ENCODE results near the gene FBXL17.

Gene FBXL17

DNA sequence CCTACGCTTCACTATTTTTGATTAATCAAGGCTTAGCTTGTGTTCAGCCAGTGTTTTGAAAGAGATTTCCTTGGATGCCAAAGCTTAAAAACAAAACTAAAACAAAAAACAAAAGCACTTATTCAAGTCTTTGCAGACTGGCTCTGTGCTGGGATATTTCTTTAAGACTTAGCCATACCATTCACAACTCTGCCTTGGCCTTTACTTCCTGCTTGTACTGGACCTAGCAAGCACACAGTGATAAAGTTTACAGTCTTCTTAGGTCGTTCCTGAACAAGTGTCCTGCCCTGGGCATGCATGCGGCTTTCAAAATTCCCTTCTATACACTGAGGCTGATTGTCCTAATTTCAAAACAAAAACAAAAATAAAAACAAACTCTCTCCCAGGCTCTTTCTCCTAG lies 20.7 kb downstream of the FBXL17 start:
- H2BK12ac ChIP-seq (ENCODE audit: low read length): no peak overlapping the region
- no peak for DNase-seq (ENCODE audit: low spot score)

DNA sequence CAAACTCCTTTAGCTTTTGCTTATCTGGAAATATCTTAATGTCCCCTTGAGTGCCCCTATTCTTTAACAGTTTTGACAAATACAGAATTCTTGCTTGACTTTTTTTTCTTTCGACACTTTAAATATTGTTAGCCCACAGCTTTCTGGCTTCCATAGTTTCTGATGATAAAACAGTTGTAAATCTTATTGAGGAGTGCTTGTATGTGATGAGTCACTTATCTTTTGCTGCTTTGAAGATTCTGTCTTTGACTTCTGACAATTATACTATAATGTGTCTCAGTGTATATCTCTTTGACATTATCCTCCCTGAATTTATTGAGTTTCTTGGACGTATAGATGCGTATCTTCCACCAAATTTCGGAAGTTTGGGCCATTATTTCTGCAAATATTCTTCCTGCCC lies 21.6 kb downstream of the FBXL17 start:
- no peak overlapping the region for H3K9ac ChIP-seq (ENCODE audit: low read depth, low read length, poor library complexity)
- no peak for DNase-seq (ENCODE audit: low spot score)
- no peak overlapping the region for H2BK15ac ChIP-seq (ENCODE audit: low read length)
- H3K9me3 ChIP-seq (replicated peaks in 1 of 2; ENCODE audit: control insufficient read depth in 2 of 2, insufficient read depth in 1 of 2, low read depth in 1 of 2, low read length in 2 of 2): peaks cover 0 to 3% of the 10 kb centered on the region in 2 donors
- H3K4ac ChIP-seq (ENCODE audit: low read length): no peak overlapping the region
- H4K91ac ChIP-seq (ENCODE audit: low read depth, low read length, poor library complexity): no peak overlapping the region
- no peak overlapping the region for H4K8ac ChIP-seq (ENCODE audit: low read depth, low read length)
- H3K79me1 ChIP-seq (ENCODE audit: low read depth, low read length): no peaks in the 10 kb centered on the region
- no peak overlapping the region for H2AFZ ChIP-seq (ENCODE audit: low read length)
- no peak overlapping the region for H3K23ac ChIP-seq (ENCODE audit: low read depth, low read length, poor library complexity)
- H3K4me2 ChIP-seq (ENCODE audit: insufficient read depth, low read length, poor library complexity, severe bottlenecking): no peak overlapping the region
- H3K27me3 ChIP-seq (ENCODE audit: control insufficient read depth in 3 of 3, insufficient read depth in 3 of 3, low read depth in 1 of 3, low read length in 3 of 3): no peaks in the 10 kb centered on the region
- H3K27ac ChIP-seq (replicated peaks; ENCODE audit: low read length): no peak overlapping the region
- H2BK120ac ChIP-seq (ENCODE audit: low read depth, low read length): no peak overlapping the region
- H2BK5ac ChIP-seq (ENCODE audit: low read length): no peak overlapping the region
- no peak overlapping the region for H3K14ac ChIP-seq (ENCODE audit: low read length)
- no peaks in the 10 kb centered on the region for H3K4me1 ChIP-seq (ENCODE audit: control insufficient read depth in 2 of 2, insufficient read depth in 1 of 2, low read depth in 1 of 2, low read length in 2 of 2)
- no peak overlapping the region for H3K18ac ChIP-seq (ENCODE audit: low read length)
- H2AK5ac ChIP-seq (ENCODE audit: low read depth, low read length): no peak overlapping the region
- no CpG with 5 or more reads among the region's 4 CpGs for WGBS, 2 donors (ENCODE audit: extremely low coverage in 2 of 2, insufficient read length in 2 of 2, insufficient replicate concordance in 1 of 2)
- peaks cover 0 to 16% of the 10 kb centered on the region in 2 donors for H3K36me3 ChIP-seq (replicated peaks in 1 of 2; ENCODE audit: control insufficient read depth in 2 of 2, insufficient read depth in 2 of 2, low read length in 2 of 2)
- no peak overlapping the region for H2BK12ac ChIP-seq (ENCODE audit: low read length)
- no peak overlapping the region for H3K4me3 ChIP-seq (ENCODE audit: low read length in 2 of 2)

More for the DNA sequence above, 20.7 kb downstream of the FBXL17 start:
- no peak overlapping the region for H3K27ac ChIP-seq (replicated peaks; ENCODE audit: low read length)
- H3K4me2 ChIP-seq (ENCODE audit: insufficient read depth, low read length, poor library complexity, severe bottlenecking): no peak overlapping the region
- no peak overlapping the region for H3K14ac ChIP-seq (ENCODE audit: low read length)
- no peak overlapping the region for H3K18ac ChIP-seq (ENCODE audit: low read length)
- H3K23ac ChIP-seq (ENCODE audit: low read depth, low read length, poor library complexity): no peak overlapping the region
- H3K4ac ChIP-seq (ENCODE audit: low read length): no peak overlapping the region
- WGBS, 2 donors (ENCODE audit: extremely low coverage in 2 of 2, insufficient read length in 2 of 2, insufficient replicate concordance in 1 of 2): no CpG with 5 or more reads among the region's 3 CpGs
- H2BK120ac ChIP-seq (ENCODE audit: low read depth, low read length): no peak overlapping the region
- H2BK5ac ChIP-seq (ENCODE audit: low read length): no peak overlapping the region
- no peak overlapping the region for H4K8ac ChIP-seq (ENCODE audit: low read depth, low read length)
- peaks cover 0 to 16% of the 10 kb centered on the region in 2 donors for H3K36me3 ChIP-seq (replicated peaks in 1 of 2; ENCODE audit: control insufficient read depth in 2 of 2, insufficient read depth in 2 of 2, low read length in 2 of 2)
- no peak overlapping the region for H2AK5ac ChIP-seq (ENCODE audit: low read depth, low read length)
- no peak overlapping the region for H3K4me3 ChIP-seq (ENCODE audit: low read length in 2 of 2)
- H2BK15ac ChIP-seq (ENCODE audit: low read length): no peak overlapping the region
- H3K4me1 ChIP-seq (ENCODE audit: control insufficient read depth in 2 of 2, insufficient read depth in 1 of 2, low read depth in 1 of 2, low read length in 2 of 2): no peaks in the 10 kb centered on the region
- no peak overlapping the region for H2AFZ ChIP-seq (ENCODE audit: low read length)
- H3K9ac ChIP-seq (ENCODE audit: low read depth, low read length, poor library complexity): no peak overlapping the region
- no peaks in the 10 kb centered on the region for H3K27me3 ChIP-seq (ENCODE audit: control insufficient read depth in 3 of 3, insufficient read depth in 3 of 3, low read depth in 1 of 3, low read length in 3 of 3)
- H3K79me1 ChIP-seq (ENCODE audit: low read depth, low read length): no peaks in the 10 kb centered on the region
- no peak overlapping the region for H4K91ac ChIP-seq (ENCODE audit: low read depth, low read length, poor library complexity)
- H3K9me3 ChIP-seq (replicated peaks in 1 of 2; ENCODE audit: control insufficient read depth in 2 of 2, insufficient read depth in 1 of 2, low read depth in 1 of 2, low read length in 2 of 2): peaks cover 0 to 3% of the 10 kb centered on the region in 2 donors

DNA sequence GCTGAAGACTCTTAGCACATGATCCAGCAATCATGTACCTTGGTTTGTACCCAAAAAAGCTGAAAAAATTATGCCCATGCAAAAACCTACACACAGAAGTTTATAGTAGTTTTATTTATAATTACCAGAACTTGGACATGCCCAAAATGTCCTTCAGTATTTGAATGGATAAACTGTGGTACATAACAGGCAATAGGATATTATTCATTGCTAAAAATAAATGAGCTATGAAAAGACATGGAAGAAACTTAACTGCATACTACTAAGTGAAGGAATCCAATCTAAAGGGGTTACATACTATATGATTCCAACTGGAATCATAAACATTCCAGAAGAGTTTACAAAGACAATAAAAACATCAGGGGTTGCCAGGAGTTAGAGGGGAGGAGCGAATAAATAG lies 25.6 kb downstream of the FBXL17 start:
- Histone ChIP-seq H3K23ac (ENCODE audit: low read depth, low read length, poor library complexity) (no peak overlapping the region), H2BK15ac (ENCODE audit: low read length) (no peak overlapping the region), H3K4me1 (ENCODE audit: control insufficient read depth in 2 of 2, insufficient read depth in 1 of 2, low read depth in 1 of 2, low read length in 2 of 2) (no peaks in the 10 kb centered on the region), H2BK120ac (ENCODE audit: low read depth, low read length) (no peak overlapping the region), H3K4me3 (ENCODE audit: low read length in 2 of 2) (no peak overlapping the region), H2AFZ (ENCODE audit: low read length) (no peak overlapping the region), H3K79me1 (ENCODE audit: low read depth, low read length) (no peaks in the 10 kb centered on the region), H2BK5ac (ENCODE audit: low read length) (no peak overlapping the region), H3K9me3 (replicated peaks in 1 of 2; ENCODE audit: control insufficient read depth in 2 of 2, insufficient read depth in 1 of 2, low read depth in 1 of 2, low read length in 2 of 2) (peaks cover 0 to 3% of the 10 kb centered on the region in 2 donors), H3K27ac (replicated peaks; ENCODE audit: low read length) (no peak overlapping the region), H3K27me3 (ENCODE audit: control insufficient read depth in 3 of 3, insufficient read depth in 3 of 3, low read depth in 1 of 3, low read length in 3 of 3) (peaks cover 0 to 2% (median 0%) of the 10 kb centered on the region in 3 experiments), H3K9ac (ENCODE audit: low read depth, low read length, poor library complexity) (no peak overlapping the region), H3K14ac (ENCODE audit: low read length) (no peak overlapping the region), H2BK12ac (ENCODE audit: low read length) (no peak overlapping the region), H2AK5ac (ENCODE audit: low read depth, low read length) (no peak overlapping the region), H4K8ac (ENCODE audit: low read depth, low read length) (no peak overlapping the region), H3K4me2 (ENCODE audit: insufficient read depth, low read length, poor library complexity, severe bottlenecking) (no peak overlapping the region), H3K18ac (ENCODE audit: low read length) (no peak overlapping the region), H4K91ac (ENCODE audit: low read depth, low read length, poor library complexity) (no peak overlapping the region), H3K36me3 (replicated peaks in 1 of 2; ENCODE audit: control insufficient read depth in 2 of 2, insufficient read depth in 2 of 2, low read length in 2 of 2) (peaks cover 0 to 3% of the 10 kb centered on the region in 2 donors), H3K4ac (ENCODE audit: low read length) (no peak overlapping the region)
- no peak for DNase-seq (ENCODE audit: low spot score)
- no CpG with 5 or more reads among the region's 1 CpG for WGBS, 2 donors (ENCODE audit: extremely low coverage in 2 of 2, insufficient read length in 2 of 2, insufficient replicate concordance in 1 of 2)

DNA sequence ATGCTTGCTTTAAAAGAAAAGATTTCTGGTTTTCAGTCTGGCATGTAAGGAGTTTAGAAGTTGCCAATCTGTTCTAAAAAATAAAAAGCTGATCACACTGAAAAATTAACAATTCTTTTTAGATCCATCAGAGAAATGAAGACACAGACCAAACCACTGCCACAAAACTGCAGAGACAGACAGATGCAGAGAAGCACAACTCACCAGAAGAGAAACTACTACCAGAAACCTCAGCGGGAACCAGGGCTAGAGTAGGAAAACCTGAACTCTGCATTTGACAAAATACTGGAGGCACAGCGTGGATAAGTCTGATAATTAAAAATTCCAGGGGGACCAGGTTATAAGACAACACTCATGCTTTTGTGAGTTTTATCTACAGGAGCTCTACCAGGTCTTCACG lies 28.8 kb downstream of the FBXL17 start:
- H3K4ac ChIP-seq (ENCODE audit: low read length): no peak overlapping the region
- H2BK15ac ChIP-seq (ENCODE audit: low read length): no peak overlapping the region
- peaks cover 0 to 2% (median 0%) of the 10 kb centered on the region in 3 experiments for H3K27me3 ChIP-seq (ENCODE audit: control insufficient read depth in 3 of 3, insufficient read depth in 3 of 3, low read depth in 1 of 3, low read length in 3 of 3)
- no peaks in the 10 kb centered on the region for H3K36me3 ChIP-seq (replicated peaks in 1 of 2; ENCODE audit: control insufficient read depth in 2 of 2, insufficient read depth in 2 of 2, low read length in 2 of 2)
- H3K4me3 ChIP-seq (ENCODE audit: low read length in 2 of 2): no peak overlapping the region
- no peak overlapping the region for H3K14ac ChIP-seq (ENCODE audit: low read length)
- no peaks in the 10 kb centered on the region for H3K4me1 ChIP-seq (ENCODE audit: control insufficient read depth in 2 of 2, insufficient read depth in 1 of 2, low read depth in 1 of 2, low read length in 2 of 2)
- H3K18ac ChIP-seq (ENCODE audit: low read length): no peak overlapping the region
- no peak overlapping the region for H3K23ac ChIP-seq (ENCODE audit: low read depth, low read length, poor library complexity)
- no peak overlapping the region for H3K27ac ChIP-seq (replicated peaks; ENCODE audit: low read length)
- no peak overlapping the region for H2BK5ac ChIP-seq (ENCODE audit: low read length)
- H2BK12ac ChIP-seq (ENCODE audit: low read length): no peak overlapping the region
- H2BK120ac ChIP-seq (ENCODE audit: low read depth, low read length): no peak overlapping the region
- H3K9me3 ChIP-seq (replicated peaks in 1 of 2; ENCODE audit: control insufficient read depth in 2 of 2, insufficient read depth in 1 of 2, low read depth in 1 of 2, low read length in 2 of 2): no peaks in the 10 kb centered on the region
- no peak overlapping the region for H3K4me2 ChIP-seq (ENCODE audit: insufficient read depth, low read length, poor library complexity, severe bottlenecking)
- H4K8ac ChIP-seq (ENCODE audit: low read depth, low read length): no peak overlapping the region
- H3K9ac ChIP-seq (ENCODE audit: low read depth, low read length, poor library complexity): no peak overlapping the region
- no CpG with 5 or more reads among the region's 3 CpGs for WGBS, 2 donors (ENCODE audit: extremely low coverage in 2 of 2, insufficient read length in 2 of 2, insufficient replicate concordance in 1 of 2)
- H4K91ac ChIP-seq (ENCODE audit: low read depth, low read length, poor library complexity): no peak overlapping the region
- H3K79me1 ChIP-seq (ENCODE audit: low read depth, low read length): no peaks in the 10 kb centered on the region
- DNase-seq (ENCODE audit: low spot score): no peak
- no peak overlapping the region for H2AFZ ChIP-seq (ENCODE audit: low read length)
- no peak overlapping the region for H2AK5ac ChIP-seq (ENCODE audit: low read depth, low read length)
